GM18507 (cell line): ENCODE results near the gene SAP30BP.

Experiments used
- DNase-seq: peaks from one replicate; pipeline ENCODE4 v3.0.0; 2011; ENCODE audit warnings: low read depth; ENCODE audit not compliant: insufficient read length; ENCODE audit errors: extremely low spot score
- FAIRE-seq: peaks from 2 replicates; lab custom pipeline; 2011; peaks lifted over from hg19 to GRCh38; lab: Jason Lieb, UNC

The SAP30BP gene

DNA sequence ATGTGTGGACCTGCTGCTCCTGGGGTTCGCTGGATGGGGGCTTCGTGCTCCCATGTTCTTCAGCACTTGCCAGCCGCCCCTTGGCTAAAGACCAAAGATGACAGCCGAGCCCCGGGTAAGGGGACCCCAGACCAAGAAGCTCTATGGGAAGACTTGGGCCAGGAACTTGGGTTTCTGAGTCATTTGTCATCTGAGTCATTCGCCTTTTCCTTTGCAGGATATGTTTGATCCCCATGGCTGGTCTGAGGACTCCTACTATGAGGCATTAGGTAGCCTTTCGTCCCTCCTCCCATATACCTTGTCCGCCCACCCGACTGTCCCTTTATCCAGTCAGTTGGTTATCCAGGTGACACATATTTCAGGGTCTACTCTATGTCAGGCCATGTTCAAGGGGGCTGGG, 36.5 kb downstream of the SAP30BP start:
- DNase-seq = no peak
- FAIRE-seq = no peak

DNA sequence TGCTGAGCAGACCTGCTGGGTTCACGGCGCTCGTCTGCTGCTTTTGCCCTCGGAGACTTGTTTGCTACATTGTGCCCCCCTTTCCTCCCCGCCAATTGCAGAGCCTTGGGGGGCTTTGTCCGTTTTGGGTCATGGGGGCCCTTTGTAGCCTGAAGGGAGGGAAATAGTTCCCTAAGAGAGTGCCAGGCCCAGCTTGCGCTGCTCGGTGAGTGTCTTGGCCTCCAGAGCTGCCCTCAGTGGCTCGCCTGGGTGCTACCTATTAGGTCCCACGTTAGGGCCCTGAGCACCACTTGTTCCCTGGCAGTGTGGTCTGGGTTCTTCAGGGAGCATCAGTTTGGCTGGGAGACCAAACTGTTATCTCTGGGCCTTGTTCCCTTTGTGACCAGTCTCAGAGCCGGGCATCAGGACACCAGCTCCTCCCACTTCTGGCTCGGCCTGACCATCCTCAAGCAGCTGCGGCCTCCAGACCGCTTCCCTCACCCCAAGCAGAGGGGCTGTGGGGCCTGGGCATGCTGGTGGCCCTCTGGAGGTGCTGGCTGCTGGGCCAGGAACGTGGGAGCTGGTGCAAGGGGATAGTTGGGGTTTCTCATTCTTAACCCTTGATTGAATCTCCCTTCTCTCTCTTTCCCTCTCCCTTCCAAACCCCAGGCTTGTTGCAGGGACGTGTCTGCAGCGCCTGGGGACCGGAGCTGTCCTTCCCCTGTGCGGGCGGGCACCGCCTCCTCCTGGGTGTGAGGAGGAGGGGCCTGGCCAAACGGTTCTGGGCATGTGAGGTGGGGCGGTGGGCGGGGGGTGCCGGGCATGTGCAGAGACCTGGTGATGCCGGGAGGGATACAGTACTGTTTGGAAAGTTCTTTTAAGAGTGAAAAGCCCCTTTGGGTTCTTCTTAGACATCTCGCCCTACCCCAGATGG, 38.1 kb downstream of the SAP30BP start:
- no peak for FAIRE-seq

DNA sequence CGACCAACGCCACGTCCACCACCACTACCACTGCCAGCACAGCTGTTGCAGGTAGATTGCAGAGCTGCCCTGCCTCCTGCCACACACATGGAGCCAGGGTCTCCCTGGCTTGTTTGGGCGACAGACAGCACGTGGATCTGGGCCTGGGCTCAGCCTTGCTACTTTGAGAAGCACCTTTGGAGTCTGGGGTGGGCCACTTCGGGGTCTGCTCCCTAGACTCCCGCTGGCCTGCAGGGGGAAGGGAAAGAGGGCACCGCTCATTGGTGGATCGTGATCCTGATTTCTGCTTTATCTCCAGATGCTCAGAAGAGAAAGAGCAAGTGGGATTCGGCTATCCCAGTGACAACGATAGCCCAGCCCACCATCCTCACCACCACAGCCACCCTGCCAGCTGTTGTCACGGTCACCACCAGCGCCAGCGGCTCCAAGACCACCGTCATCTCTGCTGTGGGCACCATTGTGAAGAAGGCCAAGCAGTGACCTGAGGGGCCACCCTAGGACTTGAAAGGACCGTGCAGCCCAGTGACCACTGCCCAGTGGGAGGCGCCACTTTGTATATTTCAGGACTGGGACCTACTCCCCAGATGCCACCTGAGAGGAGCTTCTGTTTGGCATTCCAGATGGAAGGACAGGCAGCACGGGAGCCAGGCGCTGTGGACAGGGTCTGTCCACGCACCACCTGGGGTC, 39.0 kb downstream of the SAP30BP start:
- FAIRE-seq (no peak), DNase-seq (no peak)

More for the DNA sequence above, 38.1 kb downstream of the SAP30BP start:
- DNase-seq = no peak

DNA sequence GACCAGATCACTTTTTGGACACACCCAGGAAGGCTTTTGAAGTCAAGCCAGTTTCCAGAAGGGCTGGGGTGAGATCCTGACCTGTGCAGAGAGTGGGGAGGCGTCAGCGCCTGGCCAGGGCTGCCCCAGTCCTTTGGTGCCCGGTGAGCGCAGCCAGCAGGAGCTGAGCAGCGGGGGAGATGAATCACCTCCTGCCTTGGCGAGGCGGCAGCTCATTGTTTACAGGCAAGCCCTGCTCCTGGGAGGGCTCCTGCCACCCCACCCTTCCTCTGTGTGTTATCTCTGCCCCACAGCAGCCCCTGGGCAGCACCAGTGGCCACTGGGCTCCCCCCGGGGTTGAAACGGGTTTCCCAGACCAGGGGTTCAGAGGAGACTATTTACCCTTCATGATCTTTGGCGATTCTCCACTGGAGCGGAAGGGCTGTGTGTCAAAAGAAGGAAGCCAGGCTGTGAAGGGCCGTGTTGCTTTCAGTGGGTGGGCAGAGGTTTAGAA, 40.0 kb downstream of the SAP30BP start:
- no peak for FAIRE-seq
- DNase-seq = no peak

DNA sequence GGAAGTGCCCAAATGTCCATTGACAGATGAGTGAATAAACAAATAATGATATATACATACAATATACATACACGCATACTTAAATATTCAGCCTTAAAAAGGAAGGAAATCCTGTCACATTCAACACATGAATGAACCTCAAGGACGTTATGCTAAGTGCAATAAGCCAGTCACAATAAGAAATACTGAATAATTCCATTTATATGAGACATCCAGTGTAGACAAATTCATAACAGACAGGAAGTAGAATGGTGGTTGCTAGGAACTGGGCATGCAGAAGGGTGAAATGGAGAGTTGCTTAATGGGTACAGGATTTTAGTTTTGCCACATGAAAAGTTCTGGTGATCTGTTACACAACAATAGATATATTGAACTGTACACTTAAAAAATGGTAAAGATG, 45.3 kb downstream of the SAP30BP start:
- FAIRE-seq (no peak), DNase-seq (no peak)

DNA sequence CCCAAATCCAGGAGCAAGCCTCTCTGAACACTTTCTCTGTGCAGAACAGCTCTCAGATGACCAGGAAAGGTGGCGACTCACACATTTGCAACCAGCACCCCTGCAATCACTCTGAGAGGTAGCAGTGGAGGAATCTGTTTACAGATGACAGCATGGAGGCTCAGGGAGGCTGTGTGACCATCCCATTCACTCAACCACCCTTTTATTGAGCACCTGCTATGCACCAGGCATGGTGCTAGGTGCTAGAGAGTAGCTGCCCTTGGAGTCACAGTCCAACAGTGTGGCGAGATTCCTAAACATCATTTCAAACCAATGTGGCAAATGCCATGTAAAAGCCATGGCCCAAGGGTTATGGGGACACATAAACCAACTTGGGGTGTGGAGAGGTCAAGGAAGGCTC, 52.6 kb downstream of the SAP30BP start:
- no peak for FAIRE-seq
- no peak for DNase-seq

DNA sequence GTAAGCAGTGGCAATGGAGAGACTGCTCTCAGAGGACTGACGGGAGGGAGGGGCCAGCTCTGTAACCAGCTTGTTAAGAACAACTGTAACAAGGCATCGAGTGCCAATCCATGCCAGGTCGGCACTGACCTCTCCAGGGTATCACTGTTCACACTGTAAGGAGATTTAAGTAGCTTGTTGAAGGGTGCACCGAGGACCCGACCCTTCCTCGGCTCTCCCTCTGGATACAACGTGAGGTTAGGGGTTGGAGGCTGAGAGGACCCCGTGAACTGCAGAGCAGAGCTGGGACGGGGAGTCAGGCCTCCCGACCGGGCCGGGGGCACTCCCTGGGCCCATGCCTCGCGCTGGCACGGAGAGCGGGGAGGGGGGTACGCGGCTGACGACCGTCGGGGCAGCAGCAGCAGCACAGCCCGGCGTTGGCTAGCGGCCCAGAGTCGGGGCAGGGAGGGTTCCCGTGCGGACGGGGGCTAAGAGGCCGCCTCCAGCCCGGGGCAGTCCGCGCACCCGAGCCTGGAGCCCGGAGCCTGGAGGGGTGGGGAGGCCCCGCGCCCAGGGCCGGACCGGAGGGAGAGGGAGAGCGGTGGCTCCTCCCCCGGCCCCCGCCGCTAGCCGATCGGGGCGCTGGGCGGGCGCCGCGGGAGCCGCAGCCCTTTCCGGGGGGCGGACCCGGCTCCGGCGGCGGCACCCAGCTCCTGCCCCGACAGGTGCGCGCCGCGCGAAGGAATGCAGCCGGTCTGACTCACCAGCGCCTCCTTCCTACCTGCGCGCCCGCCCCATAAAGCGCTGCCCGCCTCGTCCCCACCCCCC, 53.7 kb downstream of the SAP30BP start, which contains the start of gene ITGB4:
ITGB4 (plus strand) TSS at position 804 of the 807 bp plus-strand sequence. CDS start 3,245 bp downstream, outside the sequence.
- no peak for FAIRE-seq
- DNase-seq = peak; percentile 44

DNA sequence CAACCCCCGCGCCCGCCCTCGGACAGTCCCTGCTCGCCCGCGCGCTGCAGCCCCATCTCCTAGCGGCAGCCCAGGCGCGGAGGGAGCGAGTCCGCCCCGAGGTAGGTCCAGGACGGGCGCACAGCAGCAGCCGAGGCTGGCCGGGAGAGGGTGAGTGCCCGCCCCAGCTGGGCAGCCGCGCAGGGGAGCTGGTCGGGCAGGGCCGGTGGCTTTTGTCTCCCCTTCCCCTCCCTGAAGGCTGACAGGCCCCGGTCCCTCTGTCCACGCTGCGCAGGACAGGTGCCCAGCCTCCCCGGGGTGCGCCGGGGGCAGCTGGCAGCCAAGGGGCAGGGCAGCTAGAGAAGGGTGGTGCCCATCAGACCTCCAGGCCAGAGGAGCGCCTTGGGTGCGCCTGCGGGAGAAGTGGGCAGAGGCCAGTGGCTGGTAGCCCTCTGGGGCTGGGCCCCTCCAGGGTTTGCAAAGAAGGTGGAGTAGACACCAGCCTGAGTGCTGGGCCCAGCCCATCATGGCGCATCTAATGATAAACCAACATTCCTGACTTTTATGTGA, 54.4 kb downstream of the SAP30BP start:
- FAIRE-seq (no peak), DNase-seq (no peak)

DNA sequence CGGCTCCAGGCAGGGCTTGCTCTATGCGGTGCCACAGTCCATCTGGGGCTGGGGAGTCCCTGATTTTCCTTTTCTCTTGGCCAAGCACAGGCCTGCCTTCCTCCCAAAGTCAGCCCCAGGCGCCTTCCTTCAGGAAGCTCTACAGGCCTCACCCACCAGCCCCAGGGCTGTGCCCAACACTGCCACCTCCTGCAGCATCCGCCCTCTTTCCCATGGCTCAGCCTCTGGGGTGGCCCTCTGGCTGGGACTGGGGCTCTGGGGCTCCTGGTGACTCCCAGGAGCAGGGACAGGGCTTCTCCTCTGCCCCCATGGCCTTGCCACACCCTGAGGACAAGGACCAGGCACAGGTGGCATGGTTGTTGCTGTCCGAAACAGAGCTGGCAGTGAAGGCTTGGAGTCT, 54.9 kb downstream of the SAP30BP start:
- no peak for DNase-seq

DNA sequence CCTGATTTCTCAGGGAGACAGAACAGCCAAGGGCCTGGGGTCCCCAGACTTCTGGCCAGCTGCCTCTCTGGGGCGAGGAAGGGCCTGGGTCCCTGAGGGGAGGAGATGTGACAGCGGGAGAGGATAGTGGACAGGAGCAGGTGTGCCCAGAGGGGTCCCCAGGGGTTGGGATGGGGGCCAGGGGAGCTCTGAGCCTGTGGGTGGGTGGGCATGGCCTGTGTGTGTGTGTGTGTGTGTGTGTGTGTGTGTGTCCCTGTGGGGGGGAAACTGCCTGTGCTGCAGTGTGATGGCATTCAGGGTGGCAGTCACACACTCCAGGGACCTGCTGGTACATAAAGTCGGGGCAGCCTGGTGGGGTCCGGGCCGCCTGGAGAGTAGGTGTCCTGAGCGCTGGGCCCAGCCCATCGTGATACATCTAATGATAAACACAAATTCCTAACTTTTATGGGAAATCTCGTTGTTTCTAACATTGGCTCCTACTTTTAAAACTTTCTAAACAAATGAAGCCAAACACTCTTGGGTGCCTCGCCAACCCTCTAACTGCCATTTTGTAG, 55.5 kb downstream of the SAP30BP start:
- FAIRE-seq (no peak), DNase-seq (no peak)

More for the DNA sequence above, 54.9 kb downstream of the SAP30BP start:
- no peak for FAIRE-seq

DNA sequence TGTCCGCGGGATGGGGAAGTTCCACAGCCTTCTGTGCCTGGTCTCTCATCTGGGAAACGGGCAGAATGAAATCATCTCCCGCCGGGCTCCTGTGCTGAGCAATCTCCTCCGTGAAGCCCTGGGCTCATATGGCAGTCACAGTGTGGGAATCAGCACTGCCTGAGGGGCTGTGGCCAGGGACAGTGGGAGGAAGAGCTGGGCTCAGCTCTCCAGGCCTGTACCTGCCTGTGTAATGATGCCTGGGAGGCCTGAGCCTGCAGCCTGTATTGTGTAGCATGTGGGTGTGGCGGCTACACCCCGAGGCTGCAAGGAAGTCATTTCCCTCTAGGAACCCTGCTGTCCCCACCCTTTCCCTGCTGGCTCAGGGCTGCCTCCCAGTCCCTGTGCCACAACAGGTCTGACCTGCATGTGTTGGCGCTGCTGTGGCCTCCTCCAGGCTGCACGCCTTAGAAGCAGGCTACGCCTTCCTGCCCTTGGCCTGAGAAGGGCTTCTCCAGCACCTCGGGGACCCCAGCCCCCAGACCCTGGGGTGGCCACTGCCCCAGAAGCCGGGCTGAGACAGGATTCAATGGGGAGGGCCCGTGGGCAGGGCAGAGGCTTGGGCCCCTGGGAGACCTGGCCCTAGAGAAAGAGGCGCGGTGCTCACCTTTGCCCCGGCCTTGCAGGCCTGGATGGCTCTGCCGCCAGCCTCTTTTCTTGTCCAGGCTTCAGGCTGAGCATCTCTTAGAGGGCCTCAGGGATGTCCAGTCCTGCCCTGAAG, 56.2 kb downstream of the SAP30BP start:
- DNase-seq (no peak), FAIRE-seq (no peak)

DNA sequence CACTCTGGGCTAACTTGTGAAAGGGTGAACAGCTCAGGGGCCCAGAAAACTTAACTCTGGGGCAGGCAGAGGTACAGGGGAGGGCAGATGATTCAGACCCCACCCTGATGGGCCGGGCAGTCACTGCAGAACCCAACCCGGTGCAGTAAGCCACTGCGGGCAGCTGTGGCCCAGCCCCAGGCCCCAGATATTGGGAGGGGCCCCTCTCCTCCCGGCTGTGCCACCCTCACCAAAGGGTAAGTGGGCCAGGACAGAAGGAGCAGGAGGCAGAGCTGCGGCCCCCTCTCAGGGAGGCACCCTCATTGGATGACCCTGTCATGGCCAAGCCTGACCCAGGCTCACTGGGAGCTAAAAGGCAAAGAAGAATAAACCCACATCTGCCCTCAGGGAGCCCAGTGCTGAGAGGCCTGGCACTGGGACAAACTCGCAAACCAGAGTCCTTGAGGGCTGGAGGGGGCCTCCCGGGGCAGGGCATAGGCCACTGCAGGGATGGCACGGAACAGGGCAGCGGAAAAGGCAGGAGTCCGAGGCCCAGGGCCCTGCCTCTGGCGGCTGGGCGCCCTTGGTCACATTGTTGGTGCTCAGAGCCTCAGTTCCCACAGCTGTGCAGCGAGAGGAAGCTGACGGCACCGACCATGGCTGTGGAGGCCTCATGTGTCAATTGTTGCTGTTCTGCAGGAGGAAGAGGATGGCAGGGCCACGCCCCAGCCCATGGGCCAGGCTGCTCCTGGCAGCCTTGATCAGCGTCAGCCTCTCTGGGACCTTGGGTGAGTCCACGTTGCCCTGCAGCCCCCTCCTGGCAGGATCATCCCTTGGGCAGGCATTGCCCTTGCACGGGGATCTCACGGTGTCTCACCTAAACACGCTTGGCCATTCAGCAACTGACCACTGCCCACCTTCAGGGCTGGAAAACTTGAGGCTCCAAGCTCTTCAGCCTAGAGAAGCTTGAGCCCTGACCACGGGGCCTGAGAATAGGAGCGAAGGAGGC, 57.2 kb downstream of the SAP30BP start:
- DNase-seq (no peak), FAIRE-seq (no peak)

DNA sequence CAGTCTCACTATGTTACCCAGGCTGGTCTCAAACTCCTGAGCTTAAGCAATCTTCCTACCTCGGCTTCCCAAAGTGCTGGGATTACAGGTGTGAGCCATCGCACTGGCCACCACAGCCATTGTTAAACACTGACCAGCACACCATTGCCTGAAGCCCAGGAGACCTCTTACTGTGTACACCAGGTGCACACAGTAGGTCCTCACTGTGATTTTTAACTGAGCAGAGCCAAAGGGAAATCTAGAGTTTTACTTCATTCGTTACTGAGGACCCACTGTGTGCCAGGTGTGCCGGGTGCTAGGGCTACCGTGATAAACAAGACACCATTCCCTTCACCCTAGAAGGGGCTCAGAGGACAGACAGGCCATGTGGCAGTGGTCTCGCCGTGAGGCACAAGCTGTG, 58.4 kb downstream of the SAP30BP start:
- no peak for DNase-seq
- FAIRE-seq = no peak

DNA sequence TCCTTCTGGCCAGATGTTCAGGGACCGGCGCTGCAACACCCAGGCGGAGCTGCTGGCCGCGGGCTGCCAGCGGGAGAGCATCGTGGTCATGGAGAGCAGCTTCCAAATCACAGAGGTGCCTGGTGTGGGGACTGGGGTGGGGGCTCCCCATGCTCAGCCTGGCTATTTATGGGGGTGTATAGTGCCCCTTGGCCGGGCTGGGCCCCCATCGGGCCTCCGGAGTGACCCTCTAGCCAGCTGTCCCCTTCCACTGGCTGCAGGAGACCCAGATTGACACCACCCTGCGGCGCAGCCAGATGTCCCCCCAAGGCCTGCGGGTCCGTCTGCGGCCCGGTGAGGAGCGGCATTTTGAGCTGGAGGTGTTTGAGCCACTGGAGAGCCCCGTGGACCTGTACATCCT, 60.3 kb downstream of the SAP30BP start:
- FAIRE-seq = no peak
- no peak for DNase-seq

DNA sequence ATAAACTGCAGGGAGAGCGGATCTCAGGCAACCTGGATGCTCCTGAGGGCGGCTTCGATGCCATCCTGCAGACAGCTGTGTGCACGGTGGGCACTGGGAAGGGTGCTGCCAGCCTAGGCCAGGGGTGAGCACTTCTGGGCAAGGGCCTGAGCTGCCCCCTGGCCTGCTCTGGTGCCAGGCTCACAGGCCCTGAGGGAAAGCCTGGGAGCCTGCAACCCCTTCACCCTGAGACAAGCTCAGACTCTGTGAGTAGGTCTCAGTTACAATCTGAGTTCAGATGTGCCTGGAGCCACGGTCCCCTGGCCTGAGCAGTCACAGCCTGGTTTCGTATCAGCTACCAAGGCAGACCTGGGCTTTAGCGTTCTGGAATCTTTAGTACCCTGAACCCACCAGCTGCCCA, 62.2 kb downstream of the SAP30BP start:
- DNase-seq (no peak), FAIRE-seq (no peak)

DNA sequence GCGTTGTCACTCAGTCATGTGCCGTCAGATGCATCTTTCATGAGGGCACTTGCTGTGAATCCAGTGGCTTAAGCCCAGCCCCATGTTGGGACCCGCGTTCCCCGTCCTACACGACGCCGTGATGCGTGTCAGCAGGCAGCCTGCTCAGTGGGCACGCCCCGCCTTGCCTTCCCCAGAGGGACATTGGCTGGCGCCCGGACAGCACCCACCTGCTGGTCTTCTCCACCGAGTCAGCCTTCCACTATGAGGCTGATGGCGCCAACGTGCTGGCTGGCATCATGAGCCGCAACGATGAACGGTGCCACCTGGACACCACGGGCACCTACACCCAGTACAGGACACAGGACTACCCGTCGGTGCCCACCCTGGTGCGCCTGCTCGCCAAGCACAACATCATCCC, 62.9 kb downstream of the SAP30BP start:
- no peak for FAIRE-seq
- DNase-seq = no peak

DNA sequence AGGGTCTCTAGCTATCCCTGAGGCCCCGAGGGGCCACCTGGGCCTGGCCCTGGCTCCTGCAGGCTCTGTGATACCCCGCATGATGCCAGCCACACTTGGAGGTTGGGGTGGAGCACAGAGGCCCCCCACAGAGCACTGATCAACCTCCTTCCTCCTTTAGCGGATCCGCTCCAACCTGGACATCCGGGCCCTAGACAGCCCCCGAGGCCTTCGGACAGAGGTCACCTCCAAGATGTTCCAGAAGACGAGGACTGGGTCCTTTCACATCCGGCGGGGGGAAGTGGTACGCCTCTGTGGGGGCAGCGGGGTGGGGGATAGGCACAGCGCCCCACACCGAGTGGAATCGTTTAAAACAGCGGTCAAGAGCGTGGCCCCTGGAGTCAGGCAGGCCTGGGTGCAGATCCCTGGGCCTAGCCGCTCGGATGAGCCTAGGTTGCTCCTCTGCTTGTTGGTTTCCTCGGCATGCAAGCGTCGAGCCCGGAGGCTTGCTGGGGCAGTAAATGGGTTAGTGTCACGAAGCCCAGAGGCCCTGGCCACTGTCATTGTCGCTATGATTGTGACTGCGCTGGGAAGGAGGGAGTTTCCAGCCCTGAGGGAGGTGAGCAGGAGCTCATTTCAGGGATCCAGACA, 64.1 kb downstream of the SAP30BP start:
- no peak for DNase-seq
- FAIRE-seq = no peak
